ENCODE data around the gene DUSP28. TPM values are rescaled to one million over a fixed set of nuclear protein-coding genes. Genes with fewer than 3 reads are reported as not detected.
A peak's percentile ranks its signal among the peaks of the same experiment; 100 is the strongest.

DUSP28 gene
- total RNA-seq, 2 experiments from 2014 or later: 10.0 to 10.1 TPM

DNA sequence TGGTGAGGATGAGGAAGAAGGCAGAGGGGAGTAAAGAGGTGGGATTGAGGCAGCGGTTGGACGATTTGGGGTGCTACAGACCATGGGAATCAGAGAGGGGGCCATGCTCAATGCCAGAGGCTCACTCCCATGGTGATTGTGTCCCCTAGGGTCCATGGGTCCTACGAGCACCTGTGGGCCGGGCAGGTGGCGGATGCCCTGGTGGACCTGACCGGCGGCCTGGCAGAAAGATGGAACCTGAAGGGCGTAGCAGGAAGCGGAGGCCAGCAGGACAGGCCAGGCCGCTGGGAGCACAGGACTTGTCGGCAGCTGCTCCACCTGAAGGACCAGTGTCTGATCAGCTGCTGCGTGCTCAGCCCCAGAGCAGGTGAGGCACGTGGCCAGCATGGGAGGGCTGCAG is 31.6 kb downstream of the DUSP28 start:
- ATAC-seq (no peak), DNase-seq (no peak)
- CTCF ChIA-PET: interaction anchor here (1.2 kb wide), 1 partner anchor 78 kb away, joined by 3 read pairs; no protein-coding TSS in a partner anchor
- peaks cover 4% of the 10 kb centered on the region for H3K36me3 Mint-ChIP-seq
- no peaks in the 10 kb centered on the region for H3K9me3 Mint-ChIP-seq (ENCODE audit: low read depth)
- H3K4me3 Mint-ChIP-seq: no peak overlapping the region
- no peaks in the 10 kb centered on the region for H3K27me3 Mint-ChIP-seq
- peaks cover 25% of the 10 kb centered on the region for H3K4me1 Mint-ChIP-seq
- peak overlapping the region; percentile 13 for H3K27ac Mint-ChIP-seq

DNA sequence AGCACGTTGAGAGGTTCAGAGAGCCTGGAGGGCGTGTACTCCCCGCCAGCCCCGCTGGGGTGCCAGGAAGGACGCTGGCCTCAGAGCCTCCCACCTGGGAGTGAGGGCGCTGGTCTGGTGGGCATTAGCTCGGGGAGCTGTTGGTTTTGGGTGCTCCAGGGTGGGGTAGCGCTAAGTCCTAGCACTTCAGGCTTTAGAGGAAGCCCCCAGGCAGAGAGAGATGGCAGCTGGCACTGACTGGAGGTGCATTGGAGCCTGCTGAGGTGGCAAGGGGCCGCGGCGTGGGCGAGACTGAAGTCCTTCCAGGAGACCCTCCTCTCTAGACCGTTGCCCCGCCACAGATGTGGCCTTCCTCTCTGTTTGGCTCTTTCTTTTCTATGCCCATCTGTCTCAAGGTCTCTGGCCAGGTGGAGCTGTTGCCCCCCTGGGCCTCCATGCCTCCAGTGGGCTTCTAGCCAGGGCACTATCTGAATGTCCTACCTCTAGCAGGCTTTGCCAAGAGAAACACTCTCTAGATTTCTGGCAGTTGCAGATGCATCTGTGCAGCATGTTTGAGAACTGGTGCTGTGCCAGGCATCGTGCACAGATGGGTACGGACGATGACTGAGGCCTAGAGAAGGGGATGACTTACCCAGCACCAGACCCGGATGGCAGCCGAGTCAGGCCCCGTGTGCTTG is 33.0 kb downstream of the DUSP28 start:
- Mint-ChIP-seq H3K9me3 (ENCODE audit: low read depth) (no peaks in the 10 kb centered on the region), H3K27ac (no peak overlapping the region), H3K36me3 (peaks cover 4% of the 10 kb centered on the region), H3K27me3 (no peaks in the 10 kb centered on the region), H3K4me3 (no peak overlapping the region), H3K4me1 (peaks cover 16% of the 10 kb centered on the region)
- no peak for DNase-seq
- no peak for ATAC-seq
- CTCF ChIA-PET: interaction anchor here (0.9 to 1.5 kb wide), 3 partner anchors 8 to 79 kb away, joined by 3 to 6 read pairs (median 4); no protein-coding TSS in a partner anchor

DNA sequence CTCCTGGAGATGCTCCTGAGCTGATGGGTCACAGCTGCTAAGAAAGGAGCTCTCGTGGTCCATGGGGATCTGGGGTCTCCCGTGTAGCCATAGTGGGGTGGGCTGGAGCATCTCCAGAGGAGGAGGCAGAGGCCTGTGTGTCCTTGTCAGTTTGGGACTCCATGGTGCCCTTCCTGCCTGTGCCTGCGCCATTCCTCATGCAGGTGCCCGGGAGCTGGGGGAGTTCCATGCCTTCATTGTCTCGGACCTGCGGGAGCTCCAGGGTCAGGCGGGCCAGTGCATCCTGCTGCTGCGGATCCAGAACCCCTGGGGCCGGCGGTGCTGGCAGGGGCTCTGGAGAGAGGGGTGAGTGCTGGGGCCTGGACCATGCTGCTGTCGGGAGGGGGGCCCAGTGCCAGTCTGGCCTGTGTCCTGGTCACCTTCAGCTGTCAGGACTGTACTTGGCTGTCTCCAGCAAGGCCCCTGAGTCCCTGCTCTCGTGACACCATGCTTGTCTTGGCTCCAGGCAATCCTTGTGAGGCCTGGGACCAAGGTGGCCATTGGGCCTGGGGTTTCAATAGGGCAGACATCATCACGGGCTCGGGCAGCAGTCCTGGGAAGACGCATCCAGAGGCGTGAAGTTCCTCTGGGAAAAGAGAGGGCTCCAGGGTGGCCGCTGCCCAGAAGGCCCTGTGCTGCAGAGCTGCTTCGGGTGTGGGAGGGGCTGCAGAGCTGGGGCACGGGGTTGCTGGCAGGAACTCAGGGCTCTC is 33.7 kb downstream of the DUSP28 start:
- ATAC-seq: no peak
- H3K4me3 Mint-ChIP-seq: no peak overlapping the region
- H3K36me3 Mint-ChIP-seq: peaks cover 4% of the 10 kb centered on the region
- no peaks in the 10 kb centered on the region for H3K9me3 Mint-ChIP-seq (ENCODE audit: low read depth)
- no peak overlapping the region for H3K27ac Mint-ChIP-seq
- CTCF ChIA-PET: interaction anchor here (0.7 to 1.9 kb wide), 5 partner anchors 9 to 80 kb away, joined by 3 to 6 read pairs (median 4); no protein-coding TSS in a partner anchor
- peaks cover 8% of the 10 kb centered on the region for H3K4me1 Mint-ChIP-seq
- no peaks in the 10 kb centered on the region for H3K27me3 Mint-ChIP-seq
- DNase-seq: no peak

DNA sequence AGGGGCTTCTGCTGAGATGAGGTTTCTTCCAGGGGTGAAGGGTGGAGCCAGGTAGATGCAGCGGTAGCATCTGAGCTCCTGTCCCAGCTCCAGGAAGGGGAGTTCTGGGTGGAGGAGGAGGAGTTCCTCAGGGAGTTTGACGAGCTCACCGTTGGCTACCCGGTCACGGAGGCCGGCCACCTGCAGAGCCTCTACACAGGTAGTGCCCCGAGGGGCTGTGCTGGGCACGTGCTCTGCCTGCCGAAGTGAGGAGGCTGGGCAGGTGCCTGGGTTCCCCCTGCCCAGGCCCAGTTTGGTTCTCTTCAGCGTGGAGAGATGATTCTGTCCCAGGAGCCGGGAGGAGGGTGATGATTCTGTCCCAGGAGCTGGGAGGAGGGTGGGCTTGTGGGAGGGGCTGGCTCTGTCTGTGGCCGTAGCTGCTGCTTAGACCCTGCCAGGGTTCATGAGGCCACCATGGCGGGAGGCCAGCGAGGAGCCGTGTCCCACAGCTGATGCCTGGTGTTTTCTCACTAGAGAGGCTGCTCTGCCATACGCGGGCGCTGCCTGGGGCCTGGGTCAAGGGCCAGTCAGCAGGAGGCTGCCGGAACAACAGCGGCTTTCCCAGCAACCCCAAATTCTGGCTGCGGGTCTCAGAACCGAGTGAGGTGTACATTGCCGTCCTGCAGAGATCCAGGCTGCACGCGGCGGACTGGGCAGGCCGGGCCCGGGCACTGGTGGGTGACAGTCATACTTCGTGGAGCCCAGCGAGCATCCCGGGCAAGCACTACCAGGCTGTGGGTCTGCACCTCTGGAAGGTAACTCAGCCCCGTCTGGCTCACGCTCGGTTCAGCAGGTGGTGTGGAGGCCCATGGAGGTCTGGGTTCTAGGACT is 34.6 kb downstream of the DUSP28 start:
- H3K9me3 Mint-ChIP-seq (ENCODE audit: low read depth): no peaks in the 10 kb centered on the region
- DNase-seq: no peak
- no peak for ATAC-seq
- H3K27me3 Mint-ChIP-seq: no peaks in the 10 kb centered on the region
- H3K36me3 Mint-ChIP-seq: peaks cover 2% of the 10 kb centered on the region
- no peak overlapping the region for H3K4me3 Mint-ChIP-seq
- peaks cover 5% of the 10 kb centered on the region for H3K4me1 Mint-ChIP-seq
- no peak overlapping the region for H3K27ac Mint-ChIP-seq
- CTCF ChIA-PET: interaction anchor here (0.7 to 1.9 kb wide), 5 partner anchors 10 to 81 kb away, joined by 3 to 6 read pairs (median 3); partner anchors contain the start of gene GPR35

DNA sequence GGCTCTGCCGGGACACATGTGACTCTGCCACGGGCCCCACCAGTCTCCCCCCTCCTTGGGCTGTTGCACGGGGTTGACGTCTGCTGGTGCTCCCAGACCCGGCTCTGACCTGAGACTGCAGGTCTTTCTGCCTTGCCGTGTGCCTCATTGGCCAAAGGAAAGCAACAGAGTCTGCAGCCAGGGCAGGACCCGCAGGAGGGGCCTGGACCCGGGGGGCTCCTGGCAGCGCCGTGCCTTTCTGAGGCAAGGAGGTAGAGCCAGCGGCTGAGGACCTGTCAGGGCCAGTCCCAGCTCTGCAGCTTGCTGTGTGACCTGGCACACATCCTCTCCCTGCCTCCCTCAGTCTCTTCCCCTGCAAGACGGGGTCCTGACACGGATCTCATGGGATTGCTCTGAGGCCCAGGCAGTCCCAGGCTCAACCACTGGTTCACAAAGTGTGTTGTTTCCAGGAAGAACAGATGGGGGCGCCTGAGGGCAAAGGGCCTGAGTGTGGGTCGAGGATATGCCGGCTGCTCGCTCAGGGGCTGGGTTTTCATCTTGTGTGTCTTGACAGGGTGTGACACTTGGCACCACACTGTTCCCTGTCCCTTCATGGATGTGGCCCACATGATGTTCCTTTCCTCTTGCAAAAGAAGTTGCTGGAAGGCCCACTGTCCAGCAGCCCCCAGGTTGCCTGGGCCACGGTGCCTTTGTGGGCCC is 35.4 kb downstream of the DUSP28 start:
- Mint-ChIP-seq H3K36me3 (peaks cover 2% of the 10 kb centered on the region), H3K9me3 (ENCODE audit: low read depth) (no peaks in the 10 kb centered on the region), H3K4me1 (peaks cover 5% of the 10 kb centered on the region), H3K4me3 (no peak overlapping the region), H3K27ac (peak overlapping the region; percentile 60), H3K27me3 (no peaks in the 10 kb centered on the region)
- CTCF ChIA-PET: interaction anchor here (0.9 to 1.9 kb wide), 4 partner anchors 16 to 108 kb away, joined by 3 to 5 read pairs (median 4); partner anchors contain the start of gene GPR35
- DNase-seq: peak; percentile 78
- ATAC-seq: peak; percentile 77

DNA sequence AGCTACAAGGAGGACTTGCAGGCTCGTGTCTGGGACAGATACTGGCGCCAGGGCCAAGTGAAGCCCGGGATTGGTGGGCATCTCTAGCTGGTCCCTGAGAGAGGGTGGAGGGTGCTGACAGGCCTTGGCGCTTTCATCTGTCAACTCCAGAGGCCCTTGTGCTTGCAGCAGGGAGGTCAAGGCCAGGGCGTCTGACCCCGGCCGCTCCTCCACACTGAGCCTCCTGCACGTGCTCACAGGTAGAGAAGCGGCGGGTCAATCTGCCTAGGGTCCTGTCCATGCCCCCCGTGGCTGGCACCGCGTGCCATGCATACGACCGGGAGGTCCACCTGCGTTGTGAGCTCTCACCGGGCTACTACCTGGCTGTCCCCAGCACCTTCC is 35.9 kb downstream of the DUSP28 start:
- H3K9me3 Mint-ChIP-seq (ENCODE audit: low read depth): no peaks in the 10 kb centered on the region
- H3K27ac Mint-ChIP-seq: peak overlapping the region; percentile 60
- CTCF ChIA-PET: interaction anchor here (0.9 to 1.4 kb wide), 5 partner anchors 10 to 108 kb away, joined by 3 to 4 read pairs (median 3); partner anchors contain the start of gene GPR35
- H3K36me3 Mint-ChIP-seq: peaks cover 2% of the 10 kb centered on the region
- no peak for DNase-seq
- H3K4me1 Mint-ChIP-seq: peaks cover 5% of the 10 kb centered on the region
- ATAC-seq: no peak
- H3K4me3 Mint-ChIP-seq: no peak overlapping the region
- no peaks in the 10 kb centered on the region for H3K27me3 Mint-ChIP-seq

DNA sequence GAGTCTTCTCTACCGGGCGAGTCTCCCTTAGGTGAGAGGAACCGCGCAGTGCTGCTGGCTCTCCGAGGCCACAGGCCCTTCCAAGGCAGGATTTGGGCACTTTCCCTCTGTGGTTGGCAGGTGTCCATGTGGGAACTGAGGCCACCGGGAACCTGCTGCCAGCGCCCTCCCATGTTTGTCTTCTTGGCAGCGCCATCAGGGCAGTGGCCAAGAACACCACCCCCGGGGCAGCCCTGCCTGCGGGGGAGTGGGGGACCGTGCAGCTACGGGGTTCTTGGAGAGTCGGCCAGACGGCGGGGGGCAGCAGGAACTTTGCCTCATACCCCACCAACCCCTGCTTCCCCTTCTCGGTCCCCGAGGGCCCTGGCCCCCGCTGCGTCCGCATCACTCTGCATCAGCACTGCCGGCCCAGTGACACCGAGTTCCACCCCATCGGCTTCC is 36.4 kb downstream of the DUSP28 start:
- Mint-ChIP-seq H3K9me3 (ENCODE audit: low read depth) (no peaks in the 10 kb centered on the region), H3K36me3 (peaks cover 2% of the 10 kb centered on the region), H3K4me1 (peaks cover 5% of the 10 kb centered on the region), H3K4me3 (no peak overlapping the region), H3K27me3 (no peaks in the 10 kb centered on the region), H3K27ac (no peak overlapping the region)
- CTCF ChIA-PET: interaction anchor here (0.9 to 1.4 kb wide), 5 partner anchors 9 to 107 kb away, joined by 3 to 4 read pairs (median 3); partner anchors contain the start of gene GPR35
- no peak for DNase-seq
- ATAC-seq: no peak

DNA sequence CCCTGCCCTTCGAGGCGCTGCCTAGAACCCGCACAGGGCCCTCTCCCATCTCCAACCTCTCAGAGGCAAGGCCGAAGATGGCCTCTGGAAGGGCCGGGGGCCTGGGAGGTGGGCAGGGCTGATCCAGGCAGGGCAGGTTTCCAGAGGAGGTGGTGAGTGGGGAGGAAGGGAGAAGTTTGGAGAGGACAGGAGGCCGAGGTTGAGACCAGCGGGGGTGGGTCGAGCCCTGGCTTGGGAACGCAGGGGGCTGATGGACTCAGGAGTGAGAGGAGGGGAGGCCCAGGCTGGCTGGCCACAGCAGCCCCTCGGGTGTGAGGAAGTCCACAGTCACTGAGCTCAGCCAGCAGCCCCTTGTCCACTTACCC is 36.9 kb downstream of the DUSP28 start:
- Mint-ChIP-seq H3K27ac (no peak overlapping the region), H3K9me3 (ENCODE audit: low read depth) (no peaks in the 10 kb centered on the region), H3K27me3 (no peaks in the 10 kb centered on the region), H3K36me3 (peaks cover 2% of the 10 kb centered on the region), H3K4me1 (peaks cover 5% of the 10 kb centered on the region), H3K4me3 (no peak overlapping the region)
- DNase-seq (no peak), ATAC-seq (no peak)
- CTCF ChIA-PET: interaction anchor here (1.3 to 1.4 kb wide), 2 partner anchors 9 to 15 kb away, joined by 3 read pairs; no protein-coding TSS in a partner anchor

DNA sequence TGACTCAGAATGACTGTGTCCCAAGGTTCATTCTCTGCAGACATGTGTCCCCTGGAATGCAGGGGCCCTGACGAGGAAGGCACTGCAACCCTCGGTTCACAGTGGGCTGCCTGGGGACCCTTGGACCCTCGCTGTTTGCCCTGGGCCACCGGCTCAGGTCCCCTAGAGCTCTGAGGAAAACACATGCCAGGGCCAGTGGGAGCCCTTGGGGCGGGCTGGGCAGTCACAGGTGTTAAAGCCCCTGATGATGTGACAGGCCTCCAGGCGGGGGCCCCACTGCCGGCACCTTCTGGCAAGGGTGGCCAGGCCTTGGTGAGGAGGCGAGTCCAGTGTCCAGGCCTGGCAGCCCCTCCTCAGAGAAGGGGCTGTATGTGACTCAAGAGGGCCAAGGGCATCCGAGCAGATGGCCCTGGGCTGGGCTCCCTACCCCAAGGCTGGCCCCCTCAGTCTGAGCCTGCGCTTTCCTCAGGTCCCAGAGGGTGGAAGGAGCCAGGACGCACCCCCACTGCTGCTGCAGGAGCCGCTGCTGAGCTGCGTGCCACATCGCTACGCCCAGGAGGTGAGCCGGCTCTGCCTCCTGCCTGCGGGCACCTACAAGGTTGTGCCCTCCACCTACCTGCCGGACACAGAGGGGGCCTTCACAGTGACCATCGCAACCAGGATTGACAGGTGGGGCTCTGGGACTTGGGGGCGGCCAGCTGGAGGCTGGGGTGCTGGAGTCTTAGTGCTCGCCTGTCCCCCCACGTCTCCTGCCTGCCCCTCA is 37.4 kb downstream of the DUSP28 start:
- H3K4me1 Mint-ChIP-seq: peaks cover 5% of the 10 kb centered on the region
- H3K36me3 Mint-ChIP-seq: peaks cover under 1% of the 10 kb centered on the region
- DNase-seq (no peak), ATAC-seq (no peak)
- CTCF ChIA-PET: interaction anchor here (1.3 to 1.4 kb wide), 2 partner anchors 8 to 14 kb away, joined by 3 read pairs; no protein-coding TSS in a partner anchor
- no peaks in the 10 kb centered on the region for H3K27me3 Mint-ChIP-seq
- H3K4me3 Mint-ChIP-seq: no peak overlapping the region
- H3K9me3 Mint-ChIP-seq (ENCODE audit: low read depth): no peaks in the 10 kb centered on the region
- H3K27ac Mint-ChIP-seq: no peak overlapping the region

DNA sequence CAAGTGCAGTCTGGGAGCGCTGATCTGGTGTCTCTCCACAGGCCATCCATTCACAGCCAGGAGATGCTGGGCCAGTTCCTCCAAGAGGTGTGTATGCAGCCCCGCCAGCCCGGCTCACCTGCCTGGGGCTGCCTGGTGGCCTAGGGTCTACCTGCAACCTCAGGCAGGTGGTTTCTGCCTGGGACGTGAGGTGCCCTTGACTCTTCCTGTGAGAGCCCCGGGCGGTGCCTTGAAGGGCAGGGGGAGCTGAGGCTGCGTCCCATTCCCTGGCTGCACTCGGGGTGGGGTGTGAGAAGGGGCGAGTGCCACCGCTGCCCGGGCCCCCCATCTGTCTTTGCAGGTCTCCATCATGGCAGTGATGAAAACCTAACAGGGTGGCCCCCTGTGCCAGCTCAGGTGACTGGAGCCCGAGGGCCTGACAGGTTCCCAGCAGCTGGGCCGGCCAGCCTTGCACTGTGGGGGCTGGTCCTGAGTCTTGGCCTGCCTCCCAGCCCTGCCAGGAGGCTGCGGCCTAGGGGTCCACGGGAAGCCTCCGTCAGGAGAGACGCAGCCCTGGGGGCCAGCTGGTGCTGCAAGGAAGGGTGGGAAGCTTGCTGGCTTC is 38.3 kb downstream of the DUSP28 start:
- peaks cover 5% of the 10 kb centered on the region for H3K4me1 Mint-ChIP-seq
- ATAC-seq: no peak
- CTCF ChIA-PET: interaction anchor here (1.1 to 1.3 kb wide), 2 partner anchors 11 to 12 kb away, joined by 3 to 4 read pairs; partner anchors contain the start of gene CAPN10
- no peaks in the 10 kb centered on the region for H3K9me3 Mint-ChIP-seq (ENCODE audit: low read depth)
- no peak overlapping the region for H3K27ac Mint-ChIP-seq
- no peaks in the 10 kb centered on the region for H3K27me3 Mint-ChIP-seq
- no peaks in the 10 kb centered on the region for H3K36me3 Mint-ChIP-seq
- no peak overlapping the region for H3K4me3 Mint-ChIP-seq
- DNase-seq: no peak

DNA sequence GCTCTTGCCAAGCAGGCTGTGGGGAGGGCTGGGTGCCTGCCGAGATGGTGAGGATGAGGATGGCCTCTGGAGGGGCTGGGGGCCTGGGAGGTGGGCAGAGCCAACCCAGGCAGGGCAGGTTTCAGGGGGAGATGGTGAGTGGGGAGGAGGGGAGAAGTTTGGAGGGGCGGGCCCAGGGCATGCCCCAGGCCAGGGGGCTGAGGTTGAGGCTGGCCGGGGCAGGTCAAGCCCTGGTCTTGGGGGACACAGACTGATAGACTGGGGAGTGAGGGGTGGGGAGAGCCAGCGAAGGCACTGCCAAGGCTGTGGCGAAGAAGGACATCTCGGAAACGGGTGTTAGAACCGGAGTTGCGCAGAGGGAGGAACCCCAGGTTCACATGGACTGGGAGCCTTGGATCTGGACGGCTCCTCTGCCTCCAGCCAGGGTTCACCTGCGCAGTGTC is 39.0 kb downstream of the DUSP28 start:
- CTCF ChIA-PET: interaction anchor here (1.1 to 1.3 kb wide), 2 partner anchors 10 to 13 kb away, joined by 3 to 4 read pairs; partner anchors contain the start of gene CAPN10
- H3K36me3 Mint-ChIP-seq: no peaks in the 10 kb centered on the region
- ATAC-seq (no peak), DNase-seq (no peak)
- no peaks in the 10 kb centered on the region for H3K27me3 Mint-ChIP-seq
- no peak overlapping the region for H3K4me3 Mint-ChIP-seq
- peaks cover 5% of the 10 kb centered on the region for H3K4me1 Mint-ChIP-seq
- no peaks in the 10 kb centered on the region for H3K9me3 Mint-ChIP-seq (ENCODE audit: low read depth)
- H3K27ac Mint-ChIP-seq: peak overlapping the region; percentile 43
